MM.1S (cell line): ENCODE measurements around the gene PARD3.
"Not testable (repeated sequence)": the region's sequence is repeated elsewhere in the genome, so short reads cannot be mapped to it uniquely, and the experiment has no call there.

ENCODE experiments used
- DNase-seq: peaks from one replicate; pipeline ENCODE4 v3.0.0-alpha.2; 2015
- H2AFZ ChIP-seq: fragments of 300-600 bp; sonication (generic); 2 replicates; pipeline ENCODE4 v1.6.0; 2016; ENCODE audit warnings: antibody characterized with exemption, low read length
- H3F3A ChIP-seq: fragments of 300-600 bp; sonication (generic); 2 replicates; pipeline ENCODE4 v1.6.1; 2016; ENCODE audit warnings: mild to moderate bottlenecking, antibody characterized with exemption, low read length, moderate library complexity, mixed read lengths; ENCODE audit not compliant: insufficient read depth
- H3K27ac ChIP-seq: fragments of 300-600 bp; sonication (generic); 2 replicates; pipeline ENCODE4 v1.5.1; 2016; ENCODE audit warnings: mild to moderate bottlenecking, low read length
- H3K27me3 ChIP-seq: fragments of 300-600 bp; sonication (generic); replicated peaks from 2 replicates; pipeline ENCODE4 v1.6.0; 2016; ENCODE audit warnings: low read length; ENCODE audit not compliant: insufficient read depth
- H3K36me3 ChIP-seq: fragments of 300-600 bp; sonication (generic); replicated peaks from 2 replicates; pipeline ENCODE4 v1.6.1; 2016; ENCODE audit warnings: mild to moderate bottlenecking, low read length, mixed read lengths; ENCODE audit not compliant: insufficient read depth
- H3K4me1 ChIP-seq: fragments of 300-600 bp; sonication (generic); 2 replicates; pipeline ENCODE4 v1.6.1; 2016; ENCODE audit warnings: low read length, mixed read lengths
- H3K4me2 ChIP-seq: fragments of 300-600 bp; sonication (generic); 2 replicates; pipeline ENCODE4 v1.6.0; 2016; ENCODE audit warnings: low read depth, low read length
- H3K4me3 ChIP-seq: fragments of 300-600 bp; sonication (generic); 2 replicates; pipeline ENCODE4 v1.5.1; 2016; ENCODE audit warnings: low read length, mixed read lengths
- H3K79me2 ChIP-seq: fragments of 300-600 bp; sonication (generic); 2 replicates; pipeline ENCODE4 v1.6.1; 2016; ENCODE audit warnings: mixed run types, low read length, mixed read lengths
- H3K9ac ChIP-seq: fragments of 300-600 bp; sonication (generic); 2 replicates; pipeline ENCODE4 v1.6.1; 2016; ENCODE audit warnings: low read length, mixed read lengths
- H3K9me2 ChIP-seq: fragments of 300-600 bp; sonication (generic); replicated peaks from 2 replicates; pipeline ENCODE4 v1.6.1; 2016; ENCODE audit warnings: mild to moderate bottlenecking, low read length, mixed read lengths; ENCODE audit not compliant: insufficient read depth
- H3K9me3 ChIP-seq: fragments of 300-600 bp; sonication (generic); replicated peaks from 2 replicates; pipeline ENCODE4 v1.6.1; 2016; ENCODE audit warnings: mild to moderate bottlenecking, low read length, mixed read lengths; ENCODE audit not compliant: insufficient read depth
- H4K20me1 ChIP-seq: fragments of 300-600 bp; sonication (generic); 2 replicates; pipeline ENCODE4 v1.6.1; 2016; ENCODE audit warnings: mild to moderate bottlenecking, low read length, moderate library complexity, mixed read lengths; ENCODE audit not compliant: insufficient read depth
- EZH2 ChIP-seq: fragments of 300-600 bp; sonication (generic); optimal IDR thresholded peaks from 2 replicates; pipeline ENCODE3; 2017; ENCODE audit warnings: low read depth, mild to moderate bottlenecking, antibody characterized with exemption, low read length, mixed read lengths
- EZH2phosphoT487 ChIP-seq: fragments of 300-600 bp; sonication (generic); IDR thresholded peaks from 2 replicates; pipeline ENCODE4 v1.6.1; 2018; ENCODE audit warnings: antibody characterized with exemption, low read length
- TF ChIP-seq, protein P1 (sequence below): fragments of 300-600 bp; sonication (generic); IDR thresholded peaks from 2 replicates; pipeline ENCODE4 v1.5.1; 2016; ENCODE audit warnings: antibody characterized with exemption, low read length, mixed read lengths

PARD3 gene

DNA sequence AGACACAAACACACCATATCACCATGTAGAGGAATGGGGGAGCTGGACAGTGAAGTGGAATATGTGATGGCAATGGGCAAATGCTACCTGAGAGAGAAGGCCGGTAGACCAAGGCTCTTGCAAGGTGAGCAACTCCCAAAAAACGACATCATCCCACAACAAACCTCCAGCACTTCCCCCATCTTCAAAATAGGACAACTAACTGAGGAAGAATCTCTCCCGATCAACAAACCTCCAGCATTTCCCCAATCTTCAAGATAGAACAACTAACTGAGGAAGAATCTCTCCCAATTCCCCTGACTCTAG, 387.2 kb downstream of the PARD3 start:
- H3K4me2 ChIP-seq, result no peak overlapping the region
- no peaks in the 10 kb centered on the region for H3K9me3 ChIP-seq
- no peak overlapping the region for H3K9ac ChIP-seq
- no peak overlapping the region for H3K27ac ChIP-seq
- H3K79me2 ChIP-seq, result peaks cover 5% of the 10 kb centered on the region; the same call in 1 of the 2 replicates
- H3K4me1 ChIP-seq, result no peaks in the 10 kb centered on the region
- no peaks in the 10 kb centered on the region for H3K36me3 ChIP-seq
- no peak overlapping the region for H3K4me3 ChIP-seq
- no peak overlapping the region for H2AFZ ChIP-seq
- H4K20me1 ChIP-seq, result no peaks in the 10 kb centered on the region
- DNase-seq, result no peak
- no peaks in the 10 kb centered on the region for H3F3A ChIP-seq
- no peaks in the 10 kb centered on the region for H3K27me3 ChIP-seq
- no peaks in the 10 kb centered on the region for H3K9me2 ChIP-seq
- no peak for TF ChIP-seq EZH2phosphoT487
- TF ChIP-seq, protein P1, sequence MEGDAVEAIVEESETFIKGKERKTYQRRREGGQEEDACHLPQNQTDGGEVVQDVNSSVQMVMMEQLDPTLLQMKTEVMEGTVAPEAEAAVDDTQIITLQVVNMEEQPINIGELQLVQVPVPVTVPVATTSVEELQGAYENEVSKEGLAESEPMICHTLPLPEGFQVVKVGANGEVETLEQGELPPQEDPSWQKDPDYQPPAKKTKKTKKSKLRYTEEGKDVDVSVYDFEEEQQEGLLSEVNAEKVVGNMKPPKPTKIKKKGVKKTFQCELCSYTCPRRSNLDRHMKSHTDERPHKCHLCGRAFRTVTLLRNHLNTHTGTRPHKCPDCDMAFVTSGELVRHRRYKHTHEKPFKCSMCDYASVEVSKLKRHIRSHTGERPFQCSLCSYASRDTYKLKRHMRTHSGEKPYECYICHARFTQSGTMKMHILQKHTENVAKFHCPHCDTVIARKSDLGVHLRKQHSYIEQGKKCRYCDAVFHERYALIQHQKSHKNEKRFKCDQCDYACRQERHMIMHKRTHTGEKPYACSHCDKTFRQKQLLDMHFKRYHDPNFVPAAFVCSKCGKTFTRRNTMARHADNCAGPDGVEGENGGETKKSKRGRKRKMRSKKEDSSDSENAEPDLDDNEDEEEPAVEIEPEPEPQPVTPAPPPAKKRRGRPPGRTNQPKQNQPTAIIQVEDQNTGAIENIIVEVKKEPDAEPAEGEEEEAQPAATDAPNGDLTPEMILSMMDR, result no peak
- TF ChIP-seq EZH2, result no peak

DNA sequence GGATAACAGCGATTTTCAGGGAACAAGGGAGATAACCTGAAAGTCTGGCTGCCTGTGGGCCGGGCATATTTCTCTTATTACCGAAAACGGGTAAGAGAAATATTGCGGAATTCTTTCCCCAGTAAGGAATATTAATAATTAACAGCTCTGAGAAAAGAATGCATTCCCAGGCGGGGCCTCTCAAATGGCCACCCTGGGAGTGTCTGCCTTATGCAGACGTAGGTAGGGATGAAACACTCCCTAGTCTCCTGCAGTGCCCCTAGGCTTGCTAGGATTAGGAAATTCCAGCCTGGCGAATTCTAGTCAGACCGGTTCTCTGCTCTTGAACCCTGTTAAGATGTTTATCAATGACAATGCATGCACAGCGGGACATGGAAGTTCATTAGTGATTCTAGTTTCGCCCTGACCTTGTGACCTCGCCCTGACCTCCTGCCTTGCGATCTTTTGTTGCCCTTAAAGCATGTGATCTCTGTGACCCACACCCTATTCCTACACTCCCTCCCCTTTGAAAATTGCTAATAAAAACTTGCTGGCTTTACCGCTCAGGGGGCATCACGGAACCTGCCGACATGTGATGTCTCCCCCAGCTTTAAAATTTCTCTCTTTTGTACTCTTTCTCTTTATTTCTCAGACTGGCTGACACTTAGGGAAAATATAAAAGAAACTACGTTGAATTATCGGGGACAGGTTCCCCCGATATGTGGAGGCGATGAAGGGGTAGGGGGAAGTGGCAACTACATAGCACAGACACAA, 387.8 kb downstream of the PARD3 start:
- not testable (repeated sequence) for DNase-seq, H3K9me2 ChIP-seq, H3K9me3 ChIP-seq, H2AFZ ChIP-seq, H3K27me3 ChIP-seq, H3K36me3 ChIP-seq, H3K4me1 ChIP-seq, H3K79me2 ChIP-seq, H3K9ac ChIP-seq, H3K4me2 ChIP-seq, H4K20me1 ChIP-seq, H3K4me3 ChIP-seq, H3F3A ChIP-seq, H3K27ac ChIP-seq

DNA sequence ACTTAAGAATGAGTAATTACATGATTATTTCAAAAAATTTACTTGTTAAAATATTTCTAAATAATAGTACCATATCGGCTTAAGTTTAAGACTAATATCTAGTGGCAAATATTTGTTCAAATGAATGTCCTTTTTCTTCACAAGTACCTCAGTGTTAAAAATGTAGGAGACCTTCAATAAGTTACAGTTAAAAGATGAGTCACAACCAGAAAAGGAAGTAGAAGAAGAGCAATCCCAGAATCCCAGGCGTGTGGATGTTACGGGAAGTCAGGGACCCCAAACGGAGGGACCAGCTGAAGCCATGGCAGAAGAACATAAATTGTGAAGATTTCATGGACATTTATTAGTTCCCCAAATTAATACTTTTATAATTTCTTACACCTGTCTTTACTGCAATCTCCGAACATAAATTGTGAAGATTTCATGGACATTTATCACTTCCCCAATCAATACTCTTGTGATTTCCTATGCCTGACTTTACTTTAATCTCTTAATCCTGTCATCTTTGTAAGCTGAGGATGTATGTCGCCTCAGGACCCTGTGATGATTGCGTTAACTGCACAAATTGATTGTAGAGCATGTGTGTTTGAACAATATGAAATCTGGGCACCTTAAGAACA, 388.4 kb downstream of the PARD3 start:
- H3F3A ChIP-seq, H2AFZ ChIP-seq, H3K9me2 ChIP-seq, H3K27me3 ChIP-seq, H4K20me1 ChIP-seq, DNase-seq, H3K4me1 ChIP-seq, H3K27ac ChIP-seq, H3K36me3 ChIP-seq, H3K9ac ChIP-seq, H3K4me2 ChIP-seq, H3K9me3 ChIP-seq, H3K4me3 ChIP-seq, H3K79me2 ChIP-seq: not testable (repeated sequence)

DNA sequence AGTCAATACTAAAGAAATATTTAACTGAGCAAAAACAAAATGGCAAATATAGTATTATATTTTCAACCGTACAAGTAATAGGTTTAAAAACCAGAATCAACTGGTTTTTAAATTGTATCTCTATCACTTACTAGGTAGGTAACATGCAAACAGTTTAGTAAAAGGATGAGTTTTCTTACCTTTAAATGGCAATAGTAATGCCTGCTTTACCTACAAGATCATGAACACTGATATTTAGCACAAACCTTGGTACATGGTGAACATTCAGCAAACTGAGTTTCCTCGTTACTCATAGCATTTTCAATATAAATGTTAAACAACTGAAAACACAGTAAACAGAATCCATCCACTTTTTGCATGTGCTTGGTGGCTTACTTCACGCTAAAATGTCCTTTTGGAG, 389.1 kb downstream of the PARD3 start:
- no peak for TF ChIP-seq EZH2
- TF ChIP-seq, protein P1, result no peak
- no peak for TF ChIP-seq EZH2phosphoT487
- H2AFZ ChIP-seq, result no peak overlapping the region
- H3K9me3 ChIP-seq, result no peaks in the 10 kb centered on the region
- no peak overlapping the region for H3K9ac ChIP-seq
- H3F3A ChIP-seq, result no peaks in the 10 kb centered on the region
- no peak overlapping the region for H3K27ac ChIP-seq
- H3K9me2 ChIP-seq, result no peaks in the 10 kb centered on the region
- DNase-seq, result no peak
- no peak overlapping the region for H3K4me3 ChIP-seq
- H3K4me1 ChIP-seq, result no peaks in the 10 kb centered on the region
- H3K36me3 ChIP-seq, result no peaks in the 10 kb centered on the region
- no peaks in the 10 kb centered on the region for H4K20me1 ChIP-seq
- H3K4me2 ChIP-seq, result no peak overlapping the region
- peaks cover 5% of the 10 kb centered on the region; the same call in 1 of the 2 replicates for H3K79me2 ChIP-seq
- H3K27me3 ChIP-seq, result no peaks in the 10 kb centered on the region
